GM18868 (cell line): ENCODE data around the gene PCDHB8.
"Not testable (repeated sequence)": the region's sequence is repeated elsewhere in the genome, so short reads cannot be mapped to it uniquely, and the experiment has no call there.

Experiments
- ATAC-seq: cut with Tn5 transposase; IDR thresholded peaks from one replicate; pipeline ENCODE4 v1.9.1; 2021; ENCODE audit warnings: mild to moderate bottlenecking, moderate library complexity; ENCODE audit not compliant: unreplicated experiment

The PCDHB8 gene

DNA sequence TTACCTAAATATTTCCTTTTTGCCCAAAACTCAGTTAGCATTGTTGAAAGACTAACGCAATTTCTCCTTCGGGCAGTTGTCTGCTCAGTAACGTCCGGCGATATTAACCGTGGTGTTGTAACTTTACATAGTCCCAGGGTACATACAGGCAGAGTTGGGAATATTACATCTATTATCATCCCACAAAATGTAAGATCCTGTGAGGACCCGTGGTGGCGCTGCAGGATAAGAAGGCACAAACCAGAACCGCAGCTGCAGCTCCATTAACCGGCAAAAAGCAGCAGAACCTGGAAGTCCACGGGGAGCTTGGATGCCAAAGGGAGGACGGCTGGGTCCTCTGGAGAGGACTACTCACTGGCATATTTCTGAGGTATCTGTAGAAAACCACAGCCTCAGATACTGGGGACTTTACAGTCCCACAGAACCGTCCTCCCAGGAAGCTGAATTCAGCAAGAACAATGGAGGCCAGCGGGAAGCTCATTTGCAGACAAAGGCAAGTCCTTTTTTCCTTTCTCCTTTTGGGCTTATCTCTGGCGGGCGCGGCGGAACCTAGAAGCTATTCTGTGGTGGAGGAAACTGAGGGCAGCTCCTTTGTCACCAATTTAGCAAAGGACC is at the start of gene PCDHB8:
Gene PCDHB8, plus strand, starts transcription at position 214 of the 615 bp plus-strand sequence. Its CDS starts 245 bp downstream, at position 459.
- ATAC-seq, result not testable (repeated sequence)

DNA sequence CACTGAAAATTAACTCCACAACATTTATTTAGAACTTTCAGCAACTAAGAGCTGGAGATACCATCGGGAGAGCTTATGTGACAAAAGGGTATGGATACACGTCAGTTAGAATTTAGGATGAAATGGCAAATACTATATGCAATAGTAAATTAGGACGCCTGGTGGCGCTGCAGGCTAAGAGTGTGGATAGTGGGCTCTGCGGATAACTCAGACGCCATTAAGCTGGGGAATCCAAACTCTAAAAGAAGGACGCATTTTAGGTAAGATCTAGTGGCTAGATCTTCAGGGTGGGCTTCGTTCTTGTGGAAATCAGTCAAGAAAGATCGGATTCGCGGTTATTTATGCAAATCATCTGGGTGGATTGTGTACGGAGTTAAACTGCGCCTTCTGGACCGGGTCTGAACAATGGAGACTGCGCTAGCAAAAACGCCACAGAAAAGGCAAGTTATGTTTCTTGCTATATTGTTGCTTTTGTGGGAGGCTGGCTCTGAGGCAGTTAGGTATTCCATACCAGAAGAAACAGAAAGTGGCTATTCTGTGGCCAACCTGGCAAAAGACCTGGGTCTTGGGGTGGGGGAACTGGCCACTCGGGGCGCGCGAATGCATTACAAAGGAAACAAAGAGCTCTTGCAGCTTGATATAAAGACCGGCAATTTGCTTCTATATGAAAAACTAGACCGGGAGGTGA is 42.4 kb upstream of the PCDHB8 start, which contains the start of gene PCDHB5:
Gene PCDHB5, plus strand, starts transcription at position 177 of the 688 bp plus-strand sequence. Its CDS starts 229 bp downstream, at position 406.
- ATAC-seq, result no peak

DNA sequence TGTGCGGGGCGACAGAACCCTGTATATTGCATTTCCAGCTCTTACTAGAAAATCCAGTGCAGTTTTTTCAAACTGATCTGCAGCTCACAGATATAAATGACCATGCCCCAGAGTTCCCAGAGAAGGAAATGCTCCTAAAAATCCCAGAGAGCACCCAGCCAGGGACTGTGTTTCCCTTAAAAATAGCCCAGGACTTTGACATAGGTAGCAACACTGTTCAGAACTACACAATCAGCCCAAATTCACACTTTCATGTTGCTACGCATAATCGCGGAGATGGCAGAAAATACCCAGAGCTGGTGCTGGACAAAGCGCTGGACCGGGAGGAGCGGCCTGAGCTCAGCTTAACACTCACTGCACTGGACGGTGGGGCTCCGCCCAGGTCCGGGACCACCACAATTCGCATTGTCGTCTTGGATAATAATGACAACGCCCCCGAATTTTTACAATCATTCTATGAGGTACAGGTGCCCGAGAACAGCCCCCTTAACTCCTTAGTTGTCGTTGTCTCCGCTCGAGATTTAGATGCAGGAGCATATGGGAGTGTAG is 41.8 kb upstream of the PCDHB8 start:
- ATAC-seq, result no peak

DNA sequence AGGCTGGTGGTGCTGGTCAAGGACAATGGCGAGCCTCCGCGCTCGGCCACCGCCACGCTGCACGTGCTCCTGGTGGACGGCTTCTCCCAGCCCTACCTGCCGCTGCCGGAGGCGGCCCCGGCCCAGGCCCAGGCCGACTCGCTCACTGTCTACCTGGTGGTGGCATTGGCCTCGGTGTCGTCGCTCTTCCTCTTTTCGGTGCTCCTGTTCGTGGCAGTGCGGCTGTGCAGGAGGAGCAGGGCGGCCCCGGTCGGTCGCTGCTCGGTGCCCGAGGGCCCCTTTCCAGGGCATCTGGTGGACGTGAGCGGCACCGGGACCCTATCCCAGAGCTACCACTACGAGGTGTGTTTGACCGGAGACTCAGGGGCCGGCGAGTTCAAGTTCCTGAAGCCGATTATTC is 40.2 kb upstream of the PCDHB8 start:
- not testable (repeated sequence) for ATAC-seq

DNA sequence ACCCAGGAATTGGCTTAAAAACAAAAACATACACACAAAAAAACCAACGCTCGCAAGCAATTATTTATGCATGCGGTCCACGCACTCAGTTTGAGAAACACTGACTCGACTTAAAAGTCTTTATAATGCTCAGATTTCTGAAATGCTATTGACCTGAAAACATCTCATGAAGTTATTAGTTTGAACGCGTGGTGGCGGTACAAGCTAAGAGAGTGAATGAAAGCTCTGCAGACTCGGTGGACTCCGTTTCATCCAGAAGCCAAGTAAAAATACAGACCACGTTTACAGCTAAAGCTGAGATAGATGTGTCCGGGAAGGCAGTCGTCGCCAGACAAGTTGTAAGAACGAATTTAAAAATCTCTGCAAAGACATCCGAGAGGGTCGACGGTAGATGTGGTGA is 27.8 kb upstream of the PCDHB8 start, which contains the start of gene PCDHB6:
Gene PCDHB6, plus strand, starts transcription at position 246 of the 400 bp plus-strand sequence. CDS start 201 bp downstream, outside the sequence.
- no peak for ATAC-seq

DNA sequence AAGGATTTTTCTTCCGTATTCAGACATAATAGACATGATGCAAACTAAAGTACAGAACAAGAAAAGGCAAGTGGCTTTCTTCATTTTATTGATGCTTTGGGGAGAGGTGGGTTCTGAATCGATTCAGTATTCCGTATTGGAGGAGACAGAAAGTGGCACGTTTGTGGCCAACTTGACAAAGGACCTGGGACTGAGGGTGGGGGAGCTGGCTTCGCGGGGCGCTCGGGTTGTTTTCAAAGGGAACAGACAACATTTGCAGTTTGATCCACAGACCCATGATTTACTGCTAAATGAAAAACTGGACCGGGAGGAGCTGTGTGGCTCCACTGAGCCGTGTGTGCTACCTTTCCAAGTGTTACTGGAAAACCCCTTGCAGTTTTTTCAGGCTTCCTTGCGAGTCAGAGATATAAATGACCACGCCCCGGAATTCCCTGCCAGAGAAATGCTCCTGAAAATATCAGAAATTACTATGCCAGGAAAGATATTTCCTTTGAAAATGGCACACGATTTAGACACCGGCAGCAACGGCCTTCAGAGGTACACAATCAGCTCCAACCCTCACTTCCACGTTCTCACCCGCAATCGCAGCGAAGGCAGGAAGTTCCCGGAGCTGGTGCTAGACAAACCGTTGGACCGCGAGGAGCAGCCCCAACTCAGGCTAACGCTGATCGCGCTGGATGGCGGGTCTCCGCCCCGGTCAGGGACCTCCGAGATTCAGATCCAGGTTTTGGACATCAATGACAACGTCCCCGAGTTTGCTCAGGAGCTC is 27.2 kb upstream of the PCDHB8 start:
- no peak for ATAC-seq

DNA sequence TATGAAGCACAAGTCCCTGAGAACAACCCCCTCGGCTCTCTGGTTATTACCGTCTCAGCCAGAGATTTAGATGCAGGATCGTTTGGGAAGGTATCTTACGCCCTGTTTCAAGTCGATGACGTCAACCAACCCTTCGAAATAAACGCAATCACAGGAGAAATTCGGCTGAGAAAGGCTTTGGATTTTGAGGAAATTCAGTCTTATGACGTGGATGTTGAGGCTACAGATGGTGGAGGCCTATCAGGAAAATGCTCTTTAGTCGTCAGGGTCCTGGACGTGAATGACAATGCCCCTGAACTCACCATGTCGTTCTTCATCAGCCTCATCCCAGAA is 26.6 kb upstream of the PCDHB8 start:
- no peak for ATAC-seq

DNA sequence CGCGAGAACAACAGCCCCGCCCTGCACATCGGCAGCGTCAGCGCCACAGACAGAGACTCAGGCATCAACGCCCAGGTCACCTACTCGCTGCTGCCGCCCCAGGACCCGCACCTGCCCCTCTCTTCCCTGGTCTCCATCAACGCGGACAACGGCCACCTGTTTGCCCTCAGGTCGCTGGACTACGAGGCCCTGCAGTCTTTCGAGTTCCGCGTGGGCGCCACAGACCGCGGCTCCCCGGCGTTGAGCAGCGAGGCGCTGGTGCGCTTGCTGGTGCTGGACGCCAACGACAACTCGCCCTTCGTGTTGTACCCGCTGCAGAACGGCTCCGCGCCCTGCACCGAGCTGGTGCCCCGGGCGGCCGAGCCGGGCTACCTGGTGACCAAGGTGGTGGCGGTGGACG is 26.0 kb upstream of the PCDHB8 start:
- not testable (repeated sequence) for ATAC-seq

DNA sequence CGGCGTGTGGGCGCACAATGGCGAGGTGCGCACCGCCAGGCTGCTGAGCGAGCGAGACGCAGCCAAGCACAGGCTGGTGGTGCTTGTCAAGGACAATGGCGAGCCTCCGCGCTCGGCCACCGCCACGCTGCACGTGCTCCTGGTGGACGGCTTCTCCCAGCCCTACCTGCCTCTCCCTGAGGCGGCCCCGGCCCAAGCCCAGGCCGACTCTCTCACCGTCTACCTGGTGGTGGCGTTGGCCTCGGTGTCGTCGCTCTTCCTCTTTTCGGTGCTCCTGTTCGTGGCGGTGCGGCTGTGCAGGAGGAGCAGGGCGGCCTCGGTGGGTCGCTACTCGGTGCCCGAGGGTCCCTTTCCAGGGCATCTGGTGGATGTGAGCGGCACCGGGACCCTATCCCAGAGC is 25.5 kb upstream of the PCDHB8 start:
- ATAC-seq, result not testable (repeated sequence)

DNA sequence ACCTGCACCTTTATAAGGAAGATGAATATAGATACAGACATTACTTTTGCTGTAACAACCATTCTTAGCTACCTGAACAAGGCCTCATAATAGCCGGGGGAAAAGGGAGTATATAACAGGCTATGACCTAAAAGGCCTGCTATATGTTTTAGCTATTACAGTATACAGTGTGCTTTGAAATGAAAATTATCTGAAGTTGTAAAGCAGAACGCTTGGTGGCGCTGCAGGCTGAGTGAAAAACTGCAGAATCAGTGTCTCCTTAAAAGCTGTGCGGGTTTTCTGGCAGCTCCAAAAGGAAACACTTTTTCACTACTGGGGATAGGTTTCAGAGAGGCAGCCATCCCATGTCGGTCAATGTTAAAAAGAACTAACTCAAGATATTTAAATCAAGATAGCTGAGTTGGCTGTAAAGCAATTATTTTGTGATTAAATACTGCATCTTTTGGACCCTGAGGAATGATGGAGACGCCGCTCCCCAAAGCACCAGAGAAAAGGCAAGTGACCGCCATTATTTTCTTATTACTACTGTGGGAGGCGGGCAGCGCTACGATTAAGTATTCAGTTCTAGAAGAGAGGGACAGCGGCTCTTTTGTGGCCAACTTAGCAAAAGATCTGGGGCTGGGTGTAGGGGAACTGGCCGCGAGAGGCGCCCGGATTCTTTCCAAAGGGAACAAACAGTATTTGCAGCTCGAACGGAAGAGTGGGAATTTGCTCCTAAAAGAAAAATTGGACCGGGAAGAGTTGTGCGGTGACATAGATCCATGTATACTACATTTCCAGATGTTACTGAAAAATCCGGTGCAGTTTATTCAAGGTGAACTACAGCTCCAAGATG is 21.8 kb upstream of the PCDHB8 start:
- ATAC-seq, result no peak

DNA sequence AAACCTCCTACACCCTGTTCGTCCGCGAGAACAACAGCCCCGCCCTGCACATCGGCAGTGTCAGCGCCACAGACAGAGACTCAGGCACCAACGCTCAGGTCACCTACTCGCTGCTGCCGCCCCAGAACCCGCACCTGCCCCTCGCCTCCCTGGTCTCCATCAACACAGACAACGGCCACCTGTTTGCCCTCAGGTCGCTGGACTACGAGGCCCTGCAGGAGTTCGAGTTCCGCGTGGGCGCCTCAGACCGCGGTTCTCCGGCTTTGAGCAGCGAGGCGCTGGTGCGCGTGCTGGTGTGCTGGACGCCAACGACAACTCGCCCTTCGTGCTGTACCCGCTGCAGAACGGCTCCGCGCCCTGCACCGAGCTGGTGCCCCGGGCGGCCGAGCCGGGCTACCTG is 20.2 kb upstream of the PCDHB8 start:
- not testable (repeated sequence) for ATAC-seq

DNA sequence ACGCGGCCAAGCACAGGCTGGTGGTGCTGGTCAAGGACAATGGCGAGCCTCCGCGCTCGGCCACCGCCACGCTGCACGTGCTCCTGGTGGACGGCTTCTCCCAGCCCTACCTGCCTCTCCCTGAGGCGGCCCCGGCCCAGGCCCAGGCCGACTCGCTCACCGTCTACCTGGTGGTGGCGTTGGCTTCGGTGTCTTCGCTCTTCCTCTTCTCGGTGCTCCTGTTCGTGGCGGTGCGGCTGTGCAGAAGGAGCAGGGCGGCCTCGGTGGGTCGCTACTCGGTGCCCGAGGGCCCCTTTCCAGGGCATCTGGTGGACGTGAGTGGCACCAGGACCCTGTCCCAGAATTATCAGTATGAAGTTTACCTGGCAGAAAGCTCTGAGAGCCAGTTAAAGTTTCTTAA is 19.7 kb upstream of the PCDHB8 start:
- ATAC-seq, result not testable (repeated sequence)

DNA sequence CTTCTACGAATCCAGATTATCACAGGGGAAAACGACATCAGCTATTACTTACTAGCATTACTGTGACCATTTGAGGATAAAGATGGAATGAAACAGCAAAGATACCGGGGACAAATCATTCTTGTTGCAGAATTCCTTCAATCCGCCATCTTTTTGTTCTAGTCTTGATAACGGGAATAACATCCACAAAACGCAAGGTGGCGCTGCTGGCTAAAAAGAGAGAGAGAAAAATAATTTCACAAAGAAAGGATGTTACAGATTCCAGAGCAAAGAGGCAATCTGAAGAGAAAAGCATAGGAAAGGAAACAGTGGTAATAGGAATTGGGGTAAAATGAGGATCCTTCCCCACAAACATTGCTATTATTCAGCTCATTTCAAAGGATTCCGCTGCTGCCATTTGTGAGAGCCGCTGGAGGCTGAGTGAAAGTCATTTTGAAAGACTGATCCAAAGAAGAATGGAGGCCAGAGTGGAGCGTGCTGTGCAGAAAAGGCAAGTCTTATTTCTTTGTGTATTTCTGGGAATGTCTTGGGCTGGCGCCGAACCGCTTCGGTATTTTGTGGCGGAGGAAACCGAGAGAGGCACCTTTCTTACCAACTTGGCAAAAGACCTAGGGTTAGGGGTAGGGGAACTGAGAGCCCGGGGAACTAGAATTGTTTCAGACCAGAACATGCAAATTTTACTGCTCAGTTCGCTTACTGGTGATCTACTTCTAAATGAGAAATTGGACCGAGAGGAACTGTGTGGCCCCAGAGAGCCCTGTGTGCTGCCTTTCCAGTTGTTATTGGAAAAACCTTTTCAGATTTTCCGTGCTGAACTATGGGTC is 5.0 kb upstream of the PCDHB8 start, which contains the start of gene PCDHB7:
Gene PCDHB7, plus strand, starts transcription at position 264 of the 824 bp plus-strand sequence. Its CDS starts 192 bp downstream, at position 456.
- no peak for ATAC-seq

DNA sequence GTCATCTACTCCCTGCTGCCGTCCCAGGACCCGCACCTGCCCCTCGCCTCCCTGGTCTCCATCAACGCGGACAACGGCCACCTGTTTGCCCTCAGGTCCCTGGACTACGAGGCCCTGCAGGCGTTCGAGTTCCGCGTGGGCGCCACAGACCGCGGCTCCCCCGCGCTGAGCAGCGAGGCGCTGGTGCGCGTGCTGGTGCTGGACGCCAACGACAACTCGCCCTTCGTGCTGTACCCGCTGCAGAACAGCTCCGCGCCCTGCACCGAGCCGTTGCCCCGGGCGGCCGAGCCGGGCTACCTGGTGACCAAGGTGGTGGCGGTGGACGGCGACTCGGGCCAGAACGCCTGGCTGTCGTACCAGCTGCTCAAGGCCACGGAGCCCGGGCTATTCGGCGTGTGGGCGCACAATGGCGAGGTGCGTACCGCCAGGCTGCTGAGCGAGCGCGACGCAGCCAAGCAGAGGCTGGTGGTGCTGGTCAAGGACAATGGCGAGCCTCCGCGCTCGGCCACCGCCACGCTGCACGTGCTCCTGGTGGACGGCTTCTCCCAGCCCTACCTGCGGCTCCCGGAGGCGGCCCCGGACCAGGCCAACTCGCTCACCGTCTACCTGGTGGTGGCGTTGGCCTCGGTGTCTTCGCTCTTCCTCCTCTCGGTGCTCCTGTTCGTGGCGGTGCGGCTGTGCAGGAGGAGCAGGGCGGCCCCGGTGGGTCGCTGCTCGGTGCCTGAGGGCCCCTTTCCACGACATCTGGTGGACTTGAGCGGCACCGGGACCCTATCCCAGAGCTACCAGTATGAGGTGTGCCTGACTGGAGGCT is 3.1 kb upstream of the PCDHB8 start:
- not testable (repeated sequence) for ATAC-seq

DNA sequence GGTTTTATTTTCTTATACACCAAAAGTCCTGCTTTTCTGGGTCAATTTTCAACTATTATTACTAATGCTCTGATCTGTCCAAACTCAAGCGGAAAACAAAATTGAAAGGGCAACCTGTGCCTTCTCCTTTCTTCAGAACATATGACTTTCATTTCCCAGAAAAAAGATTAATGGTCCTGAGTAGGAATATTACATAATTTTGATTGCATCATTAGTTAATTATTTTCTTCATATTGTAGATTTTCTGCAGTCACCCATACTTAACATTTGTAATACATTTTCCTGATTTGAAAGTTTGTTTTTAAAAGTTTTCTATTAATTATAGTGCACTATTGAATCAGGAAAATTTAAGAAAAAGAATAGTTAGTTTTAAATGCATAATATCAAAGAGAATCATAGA is 1.7 kb upstream of the PCDHB8 start:
- ATAC-seq, result no peak

DNA sequence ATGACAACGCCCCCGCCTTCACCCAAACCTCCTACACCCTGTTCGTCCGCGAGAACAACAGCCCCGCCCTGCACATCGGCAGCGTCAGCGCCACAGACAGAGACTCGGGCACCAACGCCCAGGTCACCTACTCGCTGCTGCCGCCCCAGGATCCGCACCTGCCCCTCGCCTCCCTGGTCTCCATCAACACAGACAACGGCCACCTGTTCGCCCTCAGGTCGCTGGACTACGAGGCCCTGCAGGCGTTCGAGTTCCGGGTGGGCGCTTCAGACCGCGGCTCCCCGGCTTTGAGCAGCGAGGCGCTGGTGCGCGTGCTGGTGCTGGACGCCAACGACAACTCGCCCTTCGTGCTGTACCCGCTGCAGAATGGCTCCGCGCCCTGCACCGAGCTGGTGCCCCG is 1.8 kb downstream of the PCDHB8 start:
- not testable (repeated sequence) for ATAC-seq

DNA sequence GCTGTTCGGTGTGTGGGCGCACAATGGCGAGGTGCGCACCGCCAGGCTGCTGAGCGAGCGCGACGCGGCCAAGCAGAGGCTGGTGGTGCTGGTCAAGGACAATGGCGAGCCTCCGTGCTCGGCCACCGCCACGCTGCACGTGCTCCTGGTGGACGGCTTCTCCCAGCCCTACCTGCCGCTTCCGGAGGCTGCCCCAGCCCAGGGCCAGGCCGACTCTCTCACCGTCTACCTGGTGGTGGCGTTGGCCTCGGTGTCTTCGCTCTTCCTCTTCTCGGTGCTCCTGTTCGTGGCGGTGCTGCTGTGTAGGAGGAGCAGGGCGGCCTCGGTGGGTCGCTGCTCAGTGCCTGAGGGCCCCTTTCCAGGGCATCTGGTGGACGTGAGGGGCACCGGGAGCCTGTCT is 2.3 kb downstream of the PCDHB8 start:
- not testable (repeated sequence) for ATAC-seq

DNA sequence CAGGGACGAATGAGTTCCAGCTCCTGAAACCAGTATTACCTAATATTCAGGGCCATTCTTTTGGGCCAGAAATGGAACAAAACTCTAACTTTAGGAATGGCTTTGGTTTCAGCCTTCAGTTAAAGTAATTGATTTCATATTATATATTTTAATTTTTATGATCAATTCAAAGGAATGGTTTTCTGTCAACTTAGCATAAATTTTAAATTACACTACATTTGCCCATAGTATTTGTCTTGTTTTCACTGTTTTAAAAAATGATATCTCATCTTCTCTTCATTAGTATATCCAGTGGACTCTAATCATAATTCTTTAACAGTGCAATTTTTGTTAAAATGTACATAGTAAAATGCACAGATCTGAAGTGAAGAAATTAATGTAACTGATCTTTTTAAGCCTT is 2.7 kb downstream of the PCDHB8 start:
- ATAC-seq, result no peak

DNA sequence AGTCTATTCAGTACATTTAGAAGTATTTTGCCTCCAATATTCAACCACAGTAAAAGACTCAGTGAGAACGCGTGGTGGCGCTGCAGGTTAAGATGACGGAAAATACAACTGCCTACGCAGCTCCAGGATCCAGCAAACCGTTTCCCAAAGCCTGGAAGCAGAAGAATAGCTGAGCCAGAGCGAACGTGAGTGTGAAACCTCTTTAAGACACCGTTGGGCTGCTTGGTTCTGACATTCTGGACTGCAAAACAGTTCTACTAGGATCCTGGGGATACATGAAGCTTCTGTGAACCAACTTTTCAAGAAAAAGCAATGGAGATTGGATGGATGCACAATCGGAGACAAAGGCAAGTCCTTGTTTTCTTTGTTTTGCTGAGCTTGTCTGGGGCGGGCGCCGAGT is 4.7 kb downstream of the PCDHB8 start, which contains the start of gene PCDHB16:
Gene PCDHB16, plus strand, starts transcription at position 140 of the 400 bp plus-strand sequence. Its CDS starts 173 bp downstream, at position 313.
- no peak for ATAC-seq
